HepG2 (cell line): Measurements from ENCODE around the gene GCN1. TPM values are rescaled to one million over a fixed set of nuclear protein-coding genes. Genes with fewer than 3 reads are reported as not detected.

Experiments
- ELF1 ChIP-seq: sonication (generic); formaldehyde crosslinking; IDR thresholded peaks from 2 replicates; pipeline ENCODE4 v1.4.0; 2020; ENCODE audit warnings: missing genetic modification reagents
- EP300 ChIP-seq, 3 experiments: sonication (generic) in 1 of 3; formaldehyde crosslinking in 1 of 3; IDR thresholded peaks; 2 replicates each; pipeline versions ENCODE4 v1.5.1 to v1.6.1; 2011 to 2020; ENCODE audit warnings: low read depth in 2 of 3, low read length in 2 of 3, borderline replicate concordance in 1 of 3, improper control_type of control experiment in 1 of 3, mild to moderate bottlenecking in 1 of 3, missing genetic modification reagents in 1 of 3, moderate library complexity in 1 of 3
- ERF ChIP-seq: IDR thresholded peaks from 2 replicates; pipeline ENCODE4 v1.6.1; 2018; ENCODE audit warnings: missing biosample characterization, missing genetic modification reagents
- FOXA3 ChIP-seq: IDR thresholded peaks from 2 replicates; pipeline ENCODE4 v1.6.1; 2016; ENCODE audit warnings: missing genetic modification reagents, missing compliant biosample characterization
- HNF4A ChIP-seq: sonication (generic); formaldehyde crosslinking; IDR thresholded peaks from 2 replicates; pipeline ENCODE4 v1.4.0; 2020; ENCODE audit warnings: missing genetic modification reagents
- PHF5A ChIP-seq: IDR thresholded peaks from one replicate; pipeline ENCODE4 v1.6.1; 2018; ENCODE audit warnings: low read depth, missing genetic modification reagents; ENCODE audit not compliant: unreplicated experiment
- REPIN1 ChIP-seq: sonication (generic); formaldehyde crosslinking; IDR thresholded peaks from 2 replicates; pipeline ENCODE4 v1.8.0; 2022; ENCODE audit warnings: missing genetic modification reagents, low read depth, mild to moderate bottlenecking, borderline replicate concordance
- RORA ChIP-seq: sonication (generic); formaldehyde crosslinking; IDR thresholded peaks from 2 replicates; pipeline ENCODE4 v1.5.0; 2020; ENCODE audit warnings: mild to moderate bottlenecking, missing genetic modification reagents, moderate library complexity
- RXRA ChIP-seq: sonication (generic); formaldehyde crosslinking; IDR thresholded peaks from 2 replicates; pipeline ENCODE4 v1.5.1; 2020; ENCODE audit warnings: missing genetic modification reagents
- SNAPC2 ChIP-seq: sonication (generic); formaldehyde crosslinking; IDR thresholded peaks from 2 replicates; pipeline ENCODE4 v1.8.1; 2022; ENCODE audit warnings: mild to moderate bottlenecking, missing genetic modification reagents
- SSRP1 ChIP-seq: IDR thresholded peaks from 2 replicates; pipeline ENCODE4 v1.6.1; 2016; ENCODE audit warnings: control low read depth
- ZNF446 ChIP-seq: sonication (generic); formaldehyde crosslinking; IDR thresholded peaks from 2 replicates; pipeline ENCODE4 v1.5.0; 2020; ENCODE audit warnings: mild to moderate bottlenecking, missing genetic modification reagents
- ZNF619 ChIP-seq: sonication (generic); formaldehyde crosslinking; IDR thresholded peaks from 2 replicates; pipeline ENCODE4 v1.4.0; 2020; ENCODE audit warnings: mild to moderate bottlenecking, missing genetic modification reagents
- polyA plus RNA-seq, 8 experiments: library from polyadenylated mRNA; depleted of rRNA in 3 of 8; stranded (reverse) in 7 of 8; unstranded in 1 of 8; fragments of >200 nt; fragmentation: Illumina TruSeq in 4 of 8; extraction: Trizol in 4 of 8; gene quantifications; 2 replicates each; pipeline versions ENCODE4 v1.2.1 to v1.2.3, GENCODE V29; 2011 to 2016; ENCODE audit warnings: low read depth in 4 of 8, missing spikeins in 1 of 8, mixed read lengths in 1 of 8; ENCODE audit not compliant: insufficient read depth in 1 of 8
- total RNA-seq, 5 experiments: library from RNA; depleted of rRNA; stranded (reverse); fragments of >200 nt; fragmentation: Illumina TruSeq; extraction: Trizol; gene quantifications; 2 replicates each; pipeline ENCODE4 v1.2.3, GENCODE V29; 2016; ENCODE audit warnings: low read depth in 1 of 5
- TF ChIP-seq, protein P1 (sequence below): IDR thresholded peaks from 2 replicates; pipeline ENCODE4 v1.6.1; 2018; ENCODE audit warnings: missing genetic modification reagents, mild to moderate bottlenecking, missing compliant biosample characterization
- TF ChIP-seq, protein P2 (sequence below): fragments of 450-650 bp; IDR thresholded peaks from 2 replicates; pipeline ENCODE4 v1.6.1; 2016
- TF ChIP-seq, protein P3 (sequence below): sonication (generic); formaldehyde crosslinking; conservative IDR thresholded peaks from 2 replicates; pipeline ENCODE4 v1.4.0; 2020; ENCODE audit warnings: missing genetic modification reagents
- TF ChIP-seq, protein P4 (sequence below): sonication (generic); formaldehyde crosslinking; IDR thresholded peaks from 2 replicates; pipeline ENCODE4 v1.8.0; 2022; ENCODE audit warnings: mild to moderate bottlenecking, missing genetic modification reagents; ENCODE audit not compliant: insufficient replicate concordance
- TF ChIP-seq, protein P5 (sequence below): sonication (generic); formaldehyde crosslinking; IDR thresholded peaks from 2 replicates; pipeline ENCODE4 v1.4.0; 2020; ENCODE audit warnings: missing genetic modification reagents
- TF ChIP-seq, protein P6 (sequence below), 2 experiments: sonication (generic) in 1 of 2; formaldehyde crosslinking in 1 of 2; IDR thresholded peaks; 2 replicates each; pipeline versions ENCODE4 v1.5.1 to v1.6.1; 2011 to 2020; ENCODE audit warnings: borderline replicate concordance in 1 of 2, low read depth in 1 of 2, low read length in 1 of 2, mild to moderate bottlenecking in 1 of 2, missing genetic modification reagents in 1 of 2, moderate library complexity in 1 of 2

The GCN1 gene
- total and polyA plus RNA-seq, 2 of the 13 experiments (the other 11 are each of a cell fraction or from before 2014, with no cell fraction given), result 58.2 to 83.0 TPM

DNA sequence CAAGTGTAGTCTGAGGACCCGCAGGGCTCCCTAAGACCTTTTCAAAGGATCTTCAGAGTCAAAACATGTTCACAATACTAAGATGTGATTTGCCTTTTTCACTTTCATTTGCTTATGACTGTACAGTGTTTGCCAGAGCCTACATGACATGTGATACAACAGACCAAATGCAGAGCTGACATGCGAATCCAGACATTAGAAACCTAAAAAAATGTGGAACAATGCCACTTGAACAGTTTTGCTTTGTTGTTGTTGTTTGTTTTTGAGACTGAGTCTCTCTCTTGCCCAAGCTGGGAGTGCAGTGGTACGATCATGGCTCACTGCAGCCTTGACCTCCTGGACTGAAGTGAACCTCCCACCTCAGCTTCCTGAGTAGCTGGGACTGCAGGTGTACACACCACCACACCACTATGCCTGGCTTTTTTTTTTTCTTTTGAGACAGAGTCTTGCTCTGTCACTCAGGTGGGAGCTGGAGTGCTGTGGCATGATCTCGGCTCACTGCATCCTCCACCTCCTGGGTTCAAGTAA is 72.7 kb downstream of the GCN1 start (continued):
- TF ChIP-seq, protein P1, sequence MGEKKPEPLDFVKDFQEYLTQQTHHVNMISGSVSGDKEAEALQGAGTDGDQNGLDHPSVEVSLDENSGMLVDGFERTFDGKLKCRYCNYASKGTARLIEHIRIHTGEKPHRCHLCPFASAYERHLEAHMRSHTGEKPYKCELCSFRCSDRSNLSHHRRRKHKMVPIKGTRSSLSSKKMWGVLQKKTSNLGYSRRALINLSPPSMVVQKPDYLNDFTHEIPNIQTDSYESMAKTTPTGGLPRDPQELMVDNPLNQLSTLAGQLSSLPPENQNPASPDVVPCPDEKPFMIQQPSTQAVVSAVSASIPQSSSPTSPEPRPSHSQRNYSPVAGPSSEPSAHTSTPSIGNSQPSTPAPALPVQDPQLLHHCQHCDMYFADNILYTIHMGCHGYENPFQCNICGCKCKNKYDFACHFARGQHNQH (CRISPR knock-in tag), result peak; percentile 51; the same call in 1 of the 2 replicates
- TF ChIP-seq, protein P2, sequence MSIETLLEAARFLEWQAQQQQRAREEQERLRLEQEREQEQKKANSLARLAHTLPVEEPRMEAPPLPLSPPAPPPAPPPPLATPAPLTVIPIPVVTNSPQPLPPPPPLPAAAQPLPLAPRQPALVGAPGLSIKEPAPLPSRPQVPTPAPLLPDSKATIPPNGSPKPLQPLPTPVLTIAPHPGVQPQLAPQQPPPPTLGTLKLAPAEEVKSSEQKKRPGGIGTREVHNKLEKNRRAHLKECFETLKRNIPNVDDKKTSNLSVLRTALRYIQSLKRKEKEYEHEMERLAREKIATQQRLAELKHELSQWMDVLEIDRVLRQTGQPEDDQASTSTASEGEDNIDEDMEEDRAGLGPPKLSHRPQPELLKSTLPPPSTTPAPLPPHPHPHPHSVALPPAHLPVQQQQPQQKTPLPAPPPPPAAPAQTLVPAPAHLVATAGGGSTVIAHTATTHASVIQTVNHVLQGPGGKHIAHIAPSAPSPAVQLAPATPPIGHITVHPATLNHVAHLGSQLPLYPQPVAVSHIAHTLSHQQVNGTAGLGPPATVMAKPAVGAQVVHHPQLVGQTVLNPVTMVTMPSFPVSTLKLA, result peak; percentile 56
- TF ChIP-seq FOXA3 (CRISPR knock-in tag) (peak; percentile 79), EP300 (IDR thresholded peaks at IDR 0.05; ENCODE audit: low read depth in 2 of 2, low read length in 2 of 2) (peak in 1 of 2 experiments; percentile 42; a peak in 2 of 4 replicates), EP300 (CRISPR knock-in tag; IDR thresholded peaks at IDR 0.05; ENCODE audit: borderline replicate concordance) (no peak), RORA (CRISPR knock-in tag) (no peak), ELF1 (CRISPR knock-in tag) (0 out of 2 replicates have a peak, but pooled peaks have one; percentile 21), SSRP1 (CRISPR knock-in tag) (no peak), PHF5A (CRISPR knock-in tag) (no peak), ZNF619 (CRISPR knock-in tag) (no peak), REPIN1 (0 out of 2 replicates have a peak, but pooled peaks have one; percentile 16), ZNF446 (CRISPR knock-in tag) (no peak), SNAPC2 (CRISPR knock-in tag) (no peak), ERF (peak; percentile 33; the same call in 1 of the 2 replicates), HNF4A (CRISPR knock-in tag) (peak; percentile 82), RXRA (CRISPR knock-in tag) (peak; percentile 87)
- TF ChIP-seq, protein P3, sequence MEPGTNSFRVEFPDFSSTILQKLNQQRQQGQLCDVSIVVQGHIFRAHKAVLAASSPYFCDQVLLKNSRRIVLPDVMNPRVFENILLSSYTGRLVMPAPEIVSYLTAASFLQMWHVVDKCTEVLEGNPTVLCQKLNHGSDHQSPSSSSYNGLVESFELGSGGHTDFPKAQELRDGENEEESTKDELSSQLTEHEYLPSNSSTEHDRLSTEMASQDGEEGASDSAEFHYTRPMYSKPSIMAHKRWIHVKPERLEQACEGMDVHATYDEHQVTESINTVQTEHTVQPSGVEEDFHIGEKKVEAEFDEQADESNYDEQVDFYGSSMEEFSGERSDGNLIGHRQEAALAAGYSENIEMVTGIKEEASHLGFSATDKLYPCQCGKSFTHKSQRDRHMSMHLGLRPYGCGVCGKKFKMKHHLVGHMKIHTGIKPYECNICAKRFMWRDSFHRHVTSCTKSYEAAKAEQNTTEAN (CRISPR knock-in tag), result 0 out of 2 replicates have a peak, but pooled peaks have one; percentile 26
- TF ChIP-seq, protein P4, sequence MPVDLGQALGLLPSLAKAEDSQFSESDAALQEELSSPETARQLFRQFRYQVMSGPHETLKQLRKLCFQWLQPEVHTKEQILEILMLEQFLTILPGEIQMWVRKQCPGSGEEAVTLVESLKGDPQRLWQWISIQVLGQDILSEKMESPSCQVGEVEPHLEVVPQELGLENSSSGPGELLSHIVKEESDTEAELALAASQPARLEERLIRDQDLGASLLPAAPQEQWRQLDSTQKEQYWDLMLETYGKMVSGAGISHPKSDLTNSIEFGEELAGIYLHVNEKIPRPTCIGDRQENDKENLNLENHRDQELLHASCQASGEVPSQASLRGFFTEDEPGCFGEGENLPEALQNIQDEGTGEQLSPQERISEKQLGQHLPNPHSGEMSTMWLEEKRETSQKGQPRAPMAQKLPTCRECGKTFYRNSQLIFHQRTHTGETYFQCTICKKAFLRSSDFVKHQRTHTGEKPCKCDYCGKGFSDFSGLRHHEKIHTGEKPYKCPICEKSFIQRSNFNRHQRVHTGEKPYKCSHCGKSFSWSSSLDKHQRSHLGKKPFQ (CRISPR knock-in tag), result peak; percentile 86
- TF ChIP-seq, protein P5, sequence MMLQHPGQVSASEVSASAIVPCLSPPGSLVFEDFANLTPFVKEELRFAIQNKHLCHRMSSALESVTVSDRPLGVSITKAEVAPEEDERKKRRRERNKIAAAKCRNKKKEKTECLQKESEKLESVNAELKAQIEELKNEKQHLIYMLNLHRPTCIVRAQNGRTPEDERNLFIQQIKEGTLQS, result no peak
- TF ChIP-seq, protein P6, sequence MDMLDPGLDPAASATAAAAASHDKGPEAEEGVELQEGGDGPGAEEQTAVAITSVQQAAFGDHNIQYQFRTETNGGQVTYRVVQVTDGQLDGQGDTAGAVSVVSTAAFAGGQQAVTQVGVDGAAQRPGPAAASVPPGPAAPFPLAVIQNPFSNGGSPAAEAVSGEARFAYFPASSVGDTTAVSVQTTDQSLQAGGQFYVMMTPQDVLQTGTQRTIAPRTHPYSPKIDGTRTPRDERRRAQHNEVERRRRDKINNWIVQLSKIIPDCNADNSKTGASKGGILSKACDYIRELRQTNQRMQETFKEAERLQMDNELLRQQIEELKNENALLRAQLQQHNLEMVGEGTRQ (IDR thresholded peaks at IDR 0.05; ENCODE audit: low read depth, low read length), result no peak
- TF ChIP-seq, protein P6 (CRISPR knock-in tag; IDR thresholded peaks at IDR 0.05; ENCODE audit: borderline replicate concordance), result no peak
